OCI-LY3 (cell line): ENCODE results near the gene L3MBTL1.

ENCODE experiments used
- CTCF ChIP-seq: fragments of 200-600, 300-600 bp; sonication (generic); IDR thresholded peaks from 2 replicates; pipeline ENCODE4 v1.5.1; 2014; ENCODE audit warnings: antibody characterized with exemption, low read length, low read depth
- EZH2phosphoT487 ChIP-seq: fragments of 200-600 bp; shearing (Covaris generic); IDR thresholded peaks from 2 replicates; pipeline ENCODE4 v1.6.1; 2018; ENCODE audit warnings: antibody characterized with exemption, mixed run types, low read depth

- TF ChIP-seq CTCF (no peak), EZH2phosphoT487 (no peak)
These were observed 4.4 kb downstream of the L3MBTL1 start for GRCh38 chr20:43511879-43512278.
